Endodermal cell (in vitro differentiated cells): ENCODE data around the gene STAB1. TPM values are rescaled to one million over a fixed set of nuclear protein-coding genes. Genes with fewer than 3 reads are reported as not detected.

Experiments
- DNase-seq: peaks from one replicate; pipeline ENCODE4 v3.0.0-alpha.2; 2017
- H3K27ac ChIP-seq: 2 replicates; pipeline ENCODE4 v1.5.1; 2013; ENCODE audit warnings: mild to moderate bottlenecking, low read depth, low read length, moderate library complexity
- H3K27me3 ChIP-seq: 2 replicates; pipeline ENCODE4 v1.6.1; 2013; ENCODE audit warnings: mild to moderate bottlenecking, low read length, moderate library complexity; ENCODE audit not compliant: insufficient read depth, control insufficient read depth, poor library complexity, severe bottlenecking
- H3K36me3 ChIP-seq: 2 replicates; pipeline ENCODE4 v1.7.0; 2013; ENCODE audit warnings: mild to moderate bottlenecking, low read length, moderate library complexity; ENCODE audit not compliant: control insufficient read depth, insufficient read depth
- H3K4me1 ChIP-seq: one replicate; pipeline ENCODE4 v1.7.0; 2013; ENCODE audit warnings: low read length; ENCODE audit not compliant: control insufficient read depth, insufficient read depth
- H3K4me3 ChIP-seq: 2 replicates; pipeline ENCODE4 v1.5.1; 2013; ENCODE audit warnings: mild to moderate bottlenecking, low read length, moderate library complexity
- H3K9ac ChIP-seq: 2 replicates; pipeline ENCODE4 v1.6.1; 2013; ENCODE audit warnings: mild to moderate bottlenecking, low read length, moderate library complexity; ENCODE audit not compliant: poor library complexity, severe bottlenecking; ENCODE audit errors: extremely low read depth
- H3K9me3 ChIP-seq: 2 replicates; pipeline ENCODE4 v1.6.1; 2013; ENCODE audit warnings: mild to moderate bottlenecking, low read length, moderate library complexity; ENCODE audit not compliant: control insufficient read depth
- H3K27ac Mint-ChIP-seq: 2 replicates; pipeline ENCODE4 v1.8.0; 2020; ENCODE audit warnings: mixed read lengths
- H3K27me3 Mint-ChIP-seq: 2 replicates; pipeline ENCODE4 v1.8.0; 2021; ENCODE audit warnings: mild to moderate bottlenecking, mixed read lengths; ENCODE audit not compliant: insufficient read depth
- H3K36me3 Mint-ChIP-seq: 2 replicates; pipeline ENCODE4 v1.8.0; 2020; ENCODE audit warnings: low read depth, mixed read lengths
- H3K4me1 Mint-ChIP-seq: 2 replicates; pipeline ENCODE4 v1.8.0; 2020; ENCODE audit warnings: mixed read lengths
- H3K4me3 Mint-ChIP-seq: 2 replicates; pipeline ENCODE4 v1.8.0; 2020; ENCODE audit warnings: mild to moderate bottlenecking, moderate library complexity, mixed read lengths
- H3K9me3 Mint-ChIP-seq: 2 replicates; pipeline ENCODE4 v1.8.0; 2020; ENCODE audit warnings: mild to moderate bottlenecking, mixed read lengths
- WGBS, 2 experiments: methylation state at CpG; one replicate each; pipeline versions ENCODE4 v1.1.5 to v1.1.7; 2013; ENCODE audit warnings: missing lambda C conversion rate in 2 of 2, mixed read lengths in 1 of 2; ENCODE audit not compliant: insufficient coverage in 1 of 2, insufficient read length in 1 of 2; 5-methylcytosine and 5-hydroxymethylcytosine counted together
- total RNA-seq, 2 donors: library from RNA; stranded (reverse); fragmentation: NEBNext Ultra II Directional in 1 of 2; extraction: Animal tissue kit (Norgen Biotek cat#: 25700) in 1 of 2; gene quantifications; 2 replicates in 1 of 2; 3 replicates in 1 of 2; pipeline ENCODE4 v1.2.1, GENCODE V29; 2021
- TF ChIP-seq, protein P1 (sequence below): fragments of 200-600 bp; sonication (generic); conservative IDR thresholded peaks from 2 replicates; pipeline ENCODE4 v1.5.0; 2021; ENCODE audit warnings: antibody characterized with exemption, mild to moderate bottlenecking

Gene STAB1
- total RNA-seq, 2 donors from 2014 or later: 0.24 to 0.55 TPM

DNA sequence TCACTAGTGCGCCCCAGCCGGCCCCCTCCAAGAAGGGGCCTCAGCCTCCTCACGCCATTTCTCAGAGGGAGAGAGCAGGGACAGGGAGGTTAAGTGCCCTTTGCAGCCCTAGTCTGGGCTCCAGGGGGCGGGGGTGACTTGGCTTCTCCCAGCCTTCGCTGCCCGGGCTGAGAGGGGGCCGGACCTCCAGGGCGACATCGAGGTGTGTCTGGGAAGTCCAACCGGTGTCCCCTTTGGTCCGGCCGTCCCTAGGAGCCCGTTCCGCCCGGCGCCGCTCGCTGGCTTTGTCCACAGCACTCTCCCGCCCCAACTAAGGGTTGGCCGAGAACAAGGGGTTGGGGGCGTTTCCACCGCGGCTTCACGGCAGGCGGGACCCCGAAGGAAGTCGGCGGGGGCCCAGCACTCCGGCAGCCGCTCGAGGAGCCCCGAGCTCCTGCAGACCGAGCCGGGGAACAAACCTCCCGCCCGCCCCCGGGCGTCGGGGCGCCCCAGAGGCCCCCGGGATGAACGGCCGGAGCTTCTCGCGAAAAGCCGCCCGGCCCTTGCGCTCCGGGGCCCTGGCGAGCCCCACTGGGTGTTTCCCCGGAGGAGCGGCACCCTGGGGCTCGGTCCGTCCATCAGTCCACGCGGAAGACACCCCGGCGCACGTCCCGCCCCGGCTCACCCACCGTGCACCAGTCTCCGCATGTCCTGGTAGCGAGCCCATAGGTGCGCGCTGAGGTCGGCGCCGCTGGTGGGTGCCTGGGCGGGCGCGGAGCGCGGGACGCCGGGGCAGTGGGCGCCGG lies 37.9 kb downstream of the STAB1 start:
- Mint-ChIP-seq H3K27ac (no peak overlapping the region), H3K27me3 (no peaks in the 10 kb centered on the region)
- no peaks in the 10 kb centered on the region for H3K27me3 ChIP-seq

DNA sequence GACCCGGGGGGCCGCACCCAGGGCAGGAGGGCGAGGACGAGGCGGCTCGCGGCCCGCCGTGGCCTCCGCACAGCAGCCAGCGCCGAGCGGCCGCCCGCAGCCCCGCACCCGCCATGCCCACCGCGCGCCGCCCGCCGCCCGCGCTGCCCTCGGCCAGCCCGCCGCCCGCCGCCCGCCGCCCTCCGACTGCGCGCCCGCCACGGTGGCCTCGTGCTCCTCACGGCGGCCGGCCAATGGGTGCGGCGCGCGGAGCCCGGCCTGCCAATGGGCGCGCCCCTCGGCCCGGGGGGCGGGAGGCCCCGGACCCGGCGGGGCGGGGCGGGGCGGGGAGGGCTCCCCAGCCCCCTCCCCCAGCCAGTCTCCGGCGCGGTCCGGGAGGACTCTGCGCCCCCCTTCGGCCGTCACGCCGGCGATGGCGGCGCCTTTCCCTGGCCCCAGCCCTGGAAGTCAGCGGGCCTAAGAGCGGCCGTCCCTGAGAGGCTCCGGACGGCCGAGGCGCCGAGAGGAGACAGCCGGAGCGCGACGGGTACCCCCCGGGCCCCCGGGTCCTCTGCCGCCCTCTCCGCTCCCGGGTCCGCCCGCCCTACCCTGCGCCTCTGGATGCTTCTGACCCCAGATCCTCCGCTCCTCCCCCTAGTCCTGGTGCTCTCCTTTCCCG lies 38.6 kb downstream of the STAB1 start, which contains the start of gene NT5DC2:
Gene NT5DC2, minus strand, starts transcription at position 235 of the 658 bp plus-strand sequence. Its CDS starts 120 bp downstream, at position 115.
- H3K9ac ChIP-seq: peak within 1 kb of the TSS; percentile 75
- no peak within 1 kb of the TSS for H3K27ac Mint-ChIP-seq
- peaks cover 12% of the 10 kb centered on the region for H3K36me3 Mint-ChIP-seq
- H3K9me3 Mint-ChIP-seq: no peaks in the 10 kb centered on the region
- H3K27ac ChIP-seq: peak within 1 kb of the TSS; percentile 88
- TF ChIP-seq, protein P1, sequence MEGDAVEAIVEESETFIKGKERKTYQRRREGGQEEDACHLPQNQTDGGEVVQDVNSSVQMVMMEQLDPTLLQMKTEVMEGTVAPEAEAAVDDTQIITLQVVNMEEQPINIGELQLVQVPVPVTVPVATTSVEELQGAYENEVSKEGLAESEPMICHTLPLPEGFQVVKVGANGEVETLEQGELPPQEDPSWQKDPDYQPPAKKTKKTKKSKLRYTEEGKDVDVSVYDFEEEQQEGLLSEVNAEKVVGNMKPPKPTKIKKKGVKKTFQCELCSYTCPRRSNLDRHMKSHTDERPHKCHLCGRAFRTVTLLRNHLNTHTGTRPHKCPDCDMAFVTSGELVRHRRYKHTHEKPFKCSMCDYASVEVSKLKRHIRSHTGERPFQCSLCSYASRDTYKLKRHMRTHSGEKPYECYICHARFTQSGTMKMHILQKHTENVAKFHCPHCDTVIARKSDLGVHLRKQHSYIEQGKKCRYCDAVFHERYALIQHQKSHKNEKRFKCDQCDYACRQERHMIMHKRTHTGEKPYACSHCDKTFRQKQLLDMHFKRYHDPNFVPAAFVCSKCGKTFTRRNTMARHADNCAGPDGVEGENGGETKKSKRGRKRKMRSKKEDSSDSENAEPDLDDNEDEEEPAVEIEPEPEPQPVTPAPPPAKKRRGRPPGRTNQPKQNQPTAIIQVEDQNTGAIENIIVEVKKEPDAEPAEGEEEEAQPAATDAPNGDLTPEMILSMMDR: peak; percentile 29
- H3K9me3 ChIP-seq: no peaks in the 10 kb centered on the region
- 2 to 7% methylated on average over 14 to 91 of the region's 91 CpGs for WGBS, 2 experiments
- H3K4me3 ChIP-seq: peak within 1 kb of the TSS; percentile 83
- no peaks in the 10 kb centered on the region for H3K27me3 ChIP-seq
- H3K36me3 ChIP-seq: peaks cover 29% of the 10 kb centered on the region
- peaks cover 5% of the 10 kb centered on the region for H3K4me1 ChIP-seq
- H3K4me1 Mint-ChIP-seq: peaks cover 19% of the 10 kb centered on the region
- no peaks in the 10 kb centered on the region for H3K27me3 Mint-ChIP-seq
- peak; percentile 84 for DNase-seq
- H3K4me3 Mint-ChIP-seq: peak within 1 kb of the TSS; percentile 71

More for the DNA sequence above, 37.9 kb downstream of the STAB1 start:
- TF ChIP-seq, protein P1: no peak
- peaks cover 35% of the 10 kb centered on the region for H3K36me3 ChIP-seq
- no peaks in the 10 kb centered on the region for H3K9me3 ChIP-seq
- Mint-ChIP-seq H3K4me3 (peak overlapping the region; percentile 71), H3K36me3 (peaks cover 10% of the 10 kb centered on the region), H3K9me3 (no peaks in the 10 kb centered on the region), H3K4me1 (peaks cover 15% of the 10 kb centered on the region)
- H3K4me3 ChIP-seq: peak overlapping the region; percentile 83
- peak overlapping the region; percentile 88 for H3K27ac ChIP-seq
- WGBS, 2 experiments: 1% methylated on average over 26 to 78 of the region's 78 CpGs
- peak; percentile 83 for DNase-seq
- H3K4me1 ChIP-seq: peaks cover 5% of the 10 kb centered on the region
- H3K9ac ChIP-seq: peak overlapping the region; percentile 75

DNA sequence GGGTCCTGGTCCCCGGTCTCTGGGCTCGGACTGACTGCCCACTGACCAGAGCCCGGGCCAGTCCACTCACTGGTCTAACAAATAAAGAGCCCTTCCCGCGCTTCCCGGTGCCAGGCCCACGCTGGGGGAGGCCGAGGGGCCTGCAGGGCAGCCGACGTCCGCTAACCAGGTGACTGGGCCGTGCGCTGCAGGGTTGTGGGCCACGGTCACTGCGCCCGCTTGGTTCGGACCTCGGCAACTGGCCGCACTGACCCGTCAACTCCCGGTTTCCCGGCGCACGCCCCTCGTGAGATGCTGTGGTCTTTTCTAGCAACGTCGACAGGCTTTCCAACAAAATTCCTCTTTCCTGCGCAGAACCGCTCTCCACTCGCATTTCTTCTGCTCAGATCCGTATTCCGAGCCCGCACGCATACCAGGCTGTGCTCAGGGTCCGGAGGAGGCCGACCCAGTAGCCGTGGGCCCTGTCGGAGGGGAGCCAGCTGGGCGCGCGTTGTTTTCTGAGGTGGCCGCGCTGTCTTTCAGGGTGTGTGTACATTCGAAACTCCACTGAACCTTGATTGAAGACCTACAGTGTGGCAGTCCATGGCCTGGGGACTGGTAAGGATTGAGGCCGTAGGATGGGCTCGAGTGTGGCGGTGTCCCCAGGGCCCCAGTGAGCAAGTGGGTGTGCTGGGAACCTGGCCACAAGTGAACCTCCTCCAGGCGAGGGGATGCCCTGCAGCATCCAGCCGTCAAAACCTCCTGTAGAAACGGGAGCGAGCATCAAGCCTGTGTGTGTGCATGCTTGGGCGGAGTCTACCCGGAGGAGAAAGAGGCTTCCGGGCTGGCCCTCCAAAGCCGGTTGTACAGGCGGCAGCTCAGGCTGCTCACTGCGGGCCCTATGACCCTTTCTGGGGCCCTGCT lies 39.4 kb downstream of the STAB1 start:
- no peak overlapping the region for H3K27ac Mint-ChIP-seq
- TF ChIP-seq, protein P1: no peak
- H3K4me1 Mint-ChIP-seq: peaks cover 24% of the 10 kb centered on the region
- Histone ChIP-seq H3K27ac (peak overlapping the region; percentile 54), H3K9ac (peak overlapping the region; percentile 44), H3K36me3 (peaks cover 27% of the 10 kb centered on the region), H3K9me3 (no peaks in the 10 kb centered on the region), H3K4me1 (peaks cover 5% of the 10 kb centered on the region), H3K4me3 (peak overlapping the region; percentile 74), H3K27me3 (no peaks in the 10 kb centered on the region)
- H3K4me3 Mint-ChIP-seq: peak overlapping the region; percentile 71
- H3K36me3 Mint-ChIP-seq: peaks cover 11% of the 10 kb centered on the region
- DNase-seq: peak; percentile 72
- 66 to 82% methylated on average over 50 to 57 of the region's 57 CpGs for WGBS, 2 experiments
- no peaks in the 10 kb centered on the region for H3K27me3 Mint-ChIP-seq
- H3K9me3 Mint-ChIP-seq: no peaks in the 10 kb centered on the region
